DND-41 (cell line): ENCODE measurements around the gene RPS18.

Experiments used
- ATAC-seq: fragments of 200-7000 bp; cut with Tn5 transposase; 3 replicates; pipeline ENCODE4 v1.9.1; 2021; ENCODE audit warnings: low read depth; ENCODE audit not compliant: insufficient read depth
- DNase-seq: peaks from one replicate; pipeline ENCODE4 v3.0.0-alpha.2; 2020
- H2AFZ ChIP-seq: 2 replicates; pipeline ENCODE4 v1.6.0; 2012; ENCODE audit warnings: low read depth, low read length
- H3K27ac ChIP-seq: 2 replicates; pipeline ENCODE4 v1.5.1; 2012; ENCODE audit warnings: low read length, inconsistent platforms
- H3K27me3 ChIP-seq: fragments of 200-600 bp; sonication (generic); 2 replicates; pipeline ENCODE4 v1.6.0; 2012; ENCODE audit warnings: low read length, mild to moderate bottlenecking, inconsistent platforms; ENCODE audit not compliant: insufficient read depth, poor library complexity
- H3K36me3 ChIP-seq: 2 replicates; pipeline ENCODE4 v1.5.1; 2012; ENCODE audit warnings: low read length, inconsistent platforms; ENCODE audit not compliant: insufficient read depth
- H3K4me1 ChIP-seq: 2 replicates; pipeline ENCODE4 v1.5.1; 2012; ENCODE audit warnings: mild to moderate bottlenecking, low read length; ENCODE audit not compliant: insufficient read depth
- H3K4me2 ChIP-seq: 2 replicates; pipeline ENCODE4 v1.6.0; 2012; ENCODE audit warnings: mild to moderate bottlenecking, moderate library complexity, low read length, inconsistent platforms; ENCODE audit not compliant: insufficient read depth
- H3K4me3 ChIP-seq, 2 experiments: fragments of 200-600 bp in 1 of 2; shearing (Covaris generic) in 1 of 2; 2 replicates each; pipeline ENCODE4 v1.5.1; 2012 to 2016; ENCODE audit warnings: inconsistent platforms in 2 of 2, low read length in 2 of 2, mild to moderate bottlenecking in 2 of 2, low read depth in 1 of 2, moderate library complexity in 1 of 2
- H3K79me2 ChIP-seq: 2 replicates; pipeline ENCODE4 v1.6.0; 2012; ENCODE audit warnings: low read length, inconsistent platforms; ENCODE audit not compliant: insufficient read depth
- H3K9ac ChIP-seq: 2 replicates; pipeline ENCODE4 v1.6.0; 2012; ENCODE audit warnings: low read depth, mild to moderate bottlenecking, inconsistent platforms, low read length, moderate library complexity
- H3K9me3 ChIP-seq: 2 replicates; pipeline ENCODE4 v1.5.1; 2012; ENCODE audit warnings: low read length, moderate library complexity, mild to moderate bottlenecking, inconsistent platforms; ENCODE audit not compliant: insufficient read depth, severe bottlenecking
- H4K20me1 ChIP-seq: 2 replicates; pipeline ENCODE4 v1.6.0; 2012; ENCODE audit warnings: low read length; ENCODE audit not compliant: insufficient read depth
- CTCF ChIP-seq: IDR thresholded peaks from 2 replicates; pipeline ENCODE4 v1.5.1; 2012; ENCODE audit warnings: borderline replicate concordance, low read length, moderate library complexity, mild to moderate bottlenecking; ENCODE audit not compliant: poor library complexity, severe bottlenecking; ENCODE audit errors: extremely low read depth
- EZH2 ChIP-seq: IDR thresholded peaks from 3 replicates; pipeline ENCODE4 v1.6.1; 2012; ENCODE audit warnings: borderline replicate concordance, low read depth, mild to moderate bottlenecking, moderate library complexity, low read length, inconsistent platforms; ENCODE audit not compliant: severe bottlenecking

The RPS18 gene

GRCh38 chr6:33314515-33314942, 42.7 kb downstream of the RPS18 start:
- peak; percentile 26 for ATAC-seq
- H2AFZ ChIP-seq, result peak overlapping the region; percentile 85
- peak overlapping the region; percentile 91 for H3K27ac ChIP-seq
- peak overlapping the region; percentile 97 for H3K4me2 ChIP-seq
- H3K9ac ChIP-seq, result peak overlapping the region; percentile 85
- H3K4me1 ChIP-seq, result peaks cover 55% of the 10 kb centered on the region
- DNase-seq, result peak; percentile 64
- no peaks in the 10 kb centered on the region for H3K27me3 ChIP-seq
- H3K36me3 ChIP-seq, result peaks cover 31% of the 10 kb centered on the region
- H3K79me2 ChIP-seq, result peaks cover 64% of the 10 kb centered on the region
- TF ChIP-seq CTCF (no peak), EZH2 (no peak)
- H3K9me3 ChIP-seq, result no peaks in the 10 kb centered on the region
- peak overlapping the region; percentile 62 to 78; a peak in 3 of 4 replicates for H3K4me3 ChIP-seq
- H4K20me1 ChIP-seq, result peaks cover 13% of the 10 kb centered on the region

- DNase-seq (no peak), ATAC-seq (no peak)
- Histone ChIP-seq H3K79me2 (peaks cover 66% of the 10 kb centered on the region), H3K4me3 (peak overlapping the region in 1 of 2 experiments; percentile 78; a peak in 1 of 4 replicates), H3K27ac (peak overlapping the region; percentile 91), H3K9ac (peak overlapping the region; percentile 85), H2AFZ (no peak overlapping the region), H3K4me1 (peaks cover 61% of the 10 kb centered on the region), H3K27me3 (no peaks in the 10 kb centered on the region), H3K4me2 (peak overlapping the region; percentile 97), H3K36me3 (peaks cover 38% of the 10 kb centered on the region), H4K20me1 (peaks cover 13% of the 10 kb centered on the region), H3K9me3 (no peaks in the 10 kb centered on the region)
- no peak for TF ChIP-seq CTCF
- TF ChIP-seq EZH2, result no peak
Measured at GRCh38 chr6:33314943-33315792, 43.3 kb downstream of the RPS18 start.

- peak overlapping the region; percentile 75; the same call in 1 of the 2 replicates for H3K4me2 ChIP-seq
- H3K27ac ChIP-seq, result no peak overlapping the region; the same call in 1 of the 2 replicates
- no peak overlapping the region for H2AFZ ChIP-seq
- peaks cover 66% of the 10 kb centered on the region for H3K79me2 ChIP-seq
- no peaks in the 10 kb centered on the region for H3K27me3 ChIP-seq
- peaks cover 20% of the 10 kb centered on the region for H4K20me1 ChIP-seq
- no peak overlapping the region for H3K9ac ChIP-seq
- peaks cover 40% of the 10 kb centered on the region for H3K36me3 ChIP-seq
- no peaks in the 10 kb centered on the region for H3K9me3 ChIP-seq
- H3K4me1 ChIP-seq, result peaks cover 70% of the 10 kb centered on the region
- TF ChIP-seq EZH2, result no peak
- no peak for TF ChIP-seq CTCF
- H3K4me3 ChIP-seq, result no peak overlapping the region
- ATAC-seq, result no peak
- DNase-seq, result no peak
Measured at GRCh38 chr6:33315793-33316602, 44.1 kb downstream of the RPS18 start.
